Measurements from ENCODE around the gene RMP24.
A peak's percentile ranks its signal among the peaks of the same experiment; 100 is the strongest.

Gene RMP24

GRCh38 chr18:35935805-35936204 is 36.7 kb upstream of the RMP24 start:
- no peak overlapping the region for H3K4me3 ChIP-seq (ENCODE audit: low read depth, low read length)
- no peak for DNase-seq (ENCODE audit: low read depth, low spot score)
- in situ Hi-C loops (cut with HindIII; ENCODE audit: low sequenced_read_pairs), result no loop called here
- no peak for TF ChIP-seq CTCF (IDR thresholded peaks at IDR 0.05; ENCODE audit: low read depth, low read length)

- TF ChIP-seq CTCF (IDR thresholded peaks at IDR 0.05; ENCODE audit: low read depth, low read length), result no peak
- DNase-seq (ENCODE audit: low read depth, low spot score), result no peak
- in situ Hi-C loops (cut with HindIII; ENCODE audit: low sequenced_read_pairs), result no loop called here
- H3K4me3 ChIP-seq (ENCODE audit: low read depth, low read length), result no peak overlapping the region
Observed at GRCh38 chr18:35936951-35937350, 35.5 kb upstream of the RMP24 start.

- no peak overlapping the region for H3K4me3 ChIP-seq (ENCODE audit: low read depth, low read length)
- in situ Hi-C loops (cut with HindIII; ENCODE audit: low sequenced_read_pairs), result no loop called here
- DNase-seq (ENCODE audit: low read depth, low spot score), result no peak
- TF ChIP-seq CTCF (IDR thresholded peaks at IDR 0.05; ENCODE audit: low read depth, low read length), result no peak
Observed at GRCh38 chr18:35938158-35938557, 34.3 kb upstream of the RMP24 start.

GRCh38 chr18:35938562-35938961 is 33.9 kb upstream of the RMP24 start:
- in situ Hi-C loops (cut with HindIII; ENCODE audit: low sequenced_read_pairs), result no loop called here
- H3K4me3 ChIP-seq (ENCODE audit: low read depth, low read length), result no peak overlapping the region
- no peak for TF ChIP-seq CTCF (IDR thresholded peaks at IDR 0.05; ENCODE audit: low read depth, low read length)
- DNase-seq (ENCODE audit: low read depth, low spot score), result no peak

- in situ Hi-C loops (cut with HindIII; ENCODE audit: low sequenced_read_pairs), result no loop called here
- H3K4me3 ChIP-seq (ENCODE audit: low read depth, low read length), result no peak overlapping the region
- TF ChIP-seq CTCF (IDR thresholded peaks at IDR 0.05; ENCODE audit: low read depth, low read length), result peak; percentile 16
- DNase-seq (ENCODE audit: low read depth, low spot score), result no peak
Observed at GRCh38 chr18:35939138-35939537, 33.3 kb upstream of the RMP24 start.

GRCh38 chr18:35941299-35941698 is 31.2 kb upstream of the RMP24 start:
- in situ Hi-C loops (cut with HindIII; ENCODE audit: low sequenced_read_pairs), result no loop called here
- DNase-seq (ENCODE audit: low read depth, low spot score), result no peak
- no peak overlapping the region for H3K4me3 ChIP-seq (ENCODE audit: low read depth, low read length)
- no peak for TF ChIP-seq CTCF (IDR thresholded peaks at IDR 0.05; ENCODE audit: low read depth, low read length)

GRCh38 chr18:35942133-35942532 is 30.3 kb upstream of the RMP24 start:
- in situ Hi-C loops (cut with HindIII; ENCODE audit: low sequenced_read_pairs), result no loop called here
- no peak for TF ChIP-seq CTCF (IDR thresholded peaks at IDR 0.05; ENCODE audit: low read depth, low read length)
- DNase-seq (ENCODE audit: low read depth, low spot score), result no peak
- H3K4me3 ChIP-seq (ENCODE audit: low read depth, low read length), result no peak overlapping the region
